Keratinocyte (primary cell): ENCODE measurements around the gene HOXB9. TPM values are rescaled to one million over a fixed set of nuclear protein-coding genes. Genes with fewer than 3 reads are reported as not detected.
A peak's percentile ranks its signal among the peaks of the same experiment; 100 is the strongest.

Source experiments
- DNase-seq: peaks from one replicate; pipeline ENCODE4 v3.0.0-alpha.2; 2011; ENCODE audit warnings: low read depth, missing footprints, low spot score
- FAIRE-seq: peaks from 2 replicates; lab custom pipeline; 2011; peaks lifted over from hg19 to GRCh38; lab: Jason Lieb, UNC
- H2AFZ ChIP-seq: 2 replicates; pipeline ENCODE4 v1.6.0; 2012; ENCODE audit warnings: low read length, control low read depth, inconsistent platforms; ENCODE audit not compliant: control insufficient read depth
- H3K27ac ChIP-seq: 2 replicates; pipeline ENCODE4 v1.5.1; 2011; ENCODE audit warnings: low read length; ENCODE audit not compliant: control insufficient read depth, insufficient read depth
- H3K27me3 ChIP-seq: 3 replicates; pipeline ENCODE4 v1.6.0; 2011; ENCODE audit warnings: low read length; ENCODE audit not compliant: control insufficient read depth, insufficient read depth; ENCODE audit errors: extremely low read depth
- H3K36me3 ChIP-seq, 2 experiments: 2 replicates in 1 of 2; 3 replicates in 1 of 2; pipeline ENCODE4 v1.5.1; 2011; ENCODE audit warnings: low read length in 2 of 2, mild to moderate bottlenecking in 1 of 2; ENCODE audit not compliant: control insufficient read depth in 2 of 2, insufficient read depth in 2 of 2; ENCODE audit errors: extremely low read depth in 1 of 2
- H3K4me1 ChIP-seq: 3 replicates; pipeline ENCODE4 v1.5.1; 2011; ENCODE audit warnings: low read length; ENCODE audit not compliant: control insufficient read depth, insufficient read depth; ENCODE audit errors: extremely low read depth
- H3K4me2 ChIP-seq: 3 replicates; pipeline ENCODE4 v1.6.0; 2011; ENCODE audit warnings: low read depth, low read length; ENCODE audit not compliant: control insufficient read depth, insufficient read depth; ENCODE audit errors: extremely low read depth
- H3K4me3 ChIP-seq, 3 experiments: fragments of 200-600 bp in 1 of 3; sonication (generic) in 1 of 3; 2 replicates in 2 of 3; 3 replicates in 1 of 3; pipeline ENCODE4 v1.5.1; 2011 to 2016; ENCODE audit warnings: low read length in 3 of 3, mild to moderate bottlenecking in 3 of 3, control low read depth in 2 of 3, inconsistent platforms in 1 of 3, low read depth in 1 of 3, mixed read lengths in 1 of 3, mixed run types in 1 of 3, moderate library complexity in 1 of 3; ENCODE audit not compliant: control insufficient read depth in 2 of 3, insufficient read depth in 2 of 3; ENCODE audit errors: extremely low read depth in 1 of 3
- H3K79me2 ChIP-seq: 2 replicates; pipeline ENCODE4 v1.6.0; 2012; ENCODE audit warnings: low read length; ENCODE audit not compliant: control insufficient read depth, insufficient read depth
- H3K9ac ChIP-seq: 3 replicates; pipeline ENCODE4 v1.6.0; 2011; ENCODE audit warnings: low read length; ENCODE audit not compliant: control insufficient read depth, insufficient read depth; ENCODE audit errors: extremely low read depth
- H3K9me1 ChIP-seq: 3 replicates; pipeline ENCODE4 v1.6.0; 2011; ENCODE audit warnings: low read length; ENCODE audit not compliant: control insufficient read depth, insufficient read depth; ENCODE audit errors: extremely low read depth
- H3K9me3 ChIP-seq: 2 replicates; pipeline ENCODE4 v1.5.1; 2012; ENCODE audit warnings: low read depth, low read length; ENCODE audit not compliant: control insufficient read depth
- H4K20me1 ChIP-seq: 3 replicates; pipeline ENCODE4 v1.6.0; 2011; ENCODE audit warnings: low read length; ENCODE audit not compliant: control insufficient read depth, insufficient read depth; ENCODE audit errors: extremely low read depth
- CTCF ChIP-seq, 3 experiments: IDR thresholded peaks in 1 of 3; conservative IDR thresholded peaks in 1 of 3; optimal IDR thresholded peaks in 1 of 3; 2 replicates in 2 of 3; 3 replicates in 1 of 3; pipeline versions ENCODE3 to v1.5.1; 2011; ENCODE audit warnings: low read length in 3 of 3, mild to moderate bottlenecking in 3 of 3, moderate library complexity in 2 of 3, control low read depth in 1 of 3, inconsistent platforms in 1 of 3; ENCODE audit not compliant: insufficient read depth in 2 of 3; ENCODE audit errors: extremely low read depth in 1 of 3
- EZH2 ChIP-seq: IDR thresholded peaks from one replicate; pipeline ENCODE4 v1.6.1; 2012; ENCODE audit warnings: inconsistent platforms, mild to moderate bottlenecking, low read length, moderate library complexity
- dilution Hi-C: fragments of 300-500 bp; cut with MboI; formaldehyde crosslinking; loops from one replicate; pipeline ENCODE4 v1.7.0; 2020; ENCODE audit warnings: low sequenced_read_pairs; ENCODE audit not compliant: extremely low pct_ligation_motif_present
- polyA plus RNA-seq, 5 experiments: library from polyadenylated mRNA; depleted of rRNA in 3 of 5; stranded (reverse) in 3 of 5; stranded (forward) in 1 of 5; unstranded in 1 of 5; fragments of >200 nt; gene quantifications; 1 replicate in 1 of 5; 2 replicates in 3 of 5; 3 replicates in 1 of 5; pipeline versions ENCODE4 v1.2.1 to v1.2.3, GENCODE V29; 2011 to 2012; ENCODE audit warnings: missing spikeins in 2 of 5, low read depth in 1 of 5, low replicate concordance in 1 of 5

HOXB9 gene
- polyA plus RNA-seq, 1 donor (not counting 4 experiments of a cell fraction or from before 2014, with no cell fraction given), result 0.03 TPM

GRCh38 chr17:48578616-48579470, 47.3 kb downstream of the HOXB9 start:
- Histone ChIP-seq H3K9ac (peak overlapping the region; percentile 58), H3K79me2 (no peaks in the 10 kb centered on the region), H3K27ac (no peak overlapping the region), H3K9me3 (no peaks in the 10 kb centered on the region), H3K36me3 (peaks cover 0 to 2% of the 10 kb centered on the region in 2 experiments), H3K4me2 (peak overlapping the region; percentile 71), H3K9me1 (no peaks in the 10 kb centered on the region), H4K20me1 (no peaks in the 10 kb centered on the region), H2AFZ (peak overlapping the region; percentile 60), H3K4me3 (peak overlapping the region; percentile 58 to 76 (median 65)), H3K4me1 (peaks cover 19% of the 10 kb centered on the region), H3K27me3 (peaks cover 82% of the 10 kb centered on the region)
- TF ChIP-seq EZH2 (peak; percentile 84), CTCF (optimal IDR thresholded peaks at IDR 0.05 in 1 of 3, IDR thresholded peaks at IDR 0.05 in 1 of 3, conservative IDR thresholded peaks at IDR 0.05 in 1 of 3; ENCODE audit: extremely low read depth in 1 of 3, insufficient read depth in 2 of 3, low read length in 3 of 3) (no peak)
- no peak for DNase-seq
- dilution Hi-C loops, result no loop called here
- peak; percentile 44 for FAIRE-seq

- H3K4me1 ChIP-seq, result peaks cover 27% of the 10 kb centered on the region
- no peaks in the 10 kb centered on the region for H3K9me1 ChIP-seq
- H2AFZ ChIP-seq, result peak within 1 kb of the TSS; percentile 60
- H3K27ac ChIP-seq, result no peak within 1 kb of the TSS
- DNase-seq (no peak), FAIRE-seq (no peak)
- H3K27me3 ChIP-seq, result peaks cover 89% of the 10 kb centered on the region
- H3K9ac ChIP-seq, result peak within 1 kb of the TSS; percentile 58
- no peaks in the 10 kb centered on the region for H3K9me3 ChIP-seq
- peaks cover 0 to 2% of the 10 kb centered on the region in 2 experiments for H3K36me3 ChIP-seq
- peak within 1 kb of the TSS; percentile 85 for H3K4me2 ChIP-seq
- TF ChIP-seq EZH2, result no peak
- TF ChIP-seq CTCF (optimal IDR thresholded peaks at IDR 0.05 in 1 of 3, IDR thresholded peaks at IDR 0.05 in 1 of 3, conservative IDR thresholded peaks at IDR 0.05 in 1 of 3; ENCODE audit: extremely low read depth in 1 of 3, insufficient read depth in 2 of 3, low read length in 3 of 3), result no peak
- no peaks in the 10 kb centered on the region for H4K20me1 ChIP-seq
- dilution Hi-C loops, result no loop called here
- H3K4me3 ChIP-seq, result peak within 1 kb of the TSS; percentile 58 to 76 (median 65)
- no peaks in the 10 kb centered on the region for H3K79me2 ChIP-seq
These were observed 48.1 kb downstream of the HOXB9 start, which contains the start of gene HOXB4 for GRCh38 chr17:48577946-48578615. HOXB4 (minus strand) TSS chr17:48578350; CDS start chr17:48578319, 31 bp downstream.
